ENCODE measurements around the gene SCYGR5. TPM values are rescaled to one million over a fixed set of nuclear protein-coding genes. Genes with fewer than 3 reads are reported as not detected.

SCYGR5 gene
- total and polyA plus RNA-seq, 2 of the 8 experiments (the other 6 are each of a cell fraction or from before 2014, with no cell fraction given): not detected

DNA sequence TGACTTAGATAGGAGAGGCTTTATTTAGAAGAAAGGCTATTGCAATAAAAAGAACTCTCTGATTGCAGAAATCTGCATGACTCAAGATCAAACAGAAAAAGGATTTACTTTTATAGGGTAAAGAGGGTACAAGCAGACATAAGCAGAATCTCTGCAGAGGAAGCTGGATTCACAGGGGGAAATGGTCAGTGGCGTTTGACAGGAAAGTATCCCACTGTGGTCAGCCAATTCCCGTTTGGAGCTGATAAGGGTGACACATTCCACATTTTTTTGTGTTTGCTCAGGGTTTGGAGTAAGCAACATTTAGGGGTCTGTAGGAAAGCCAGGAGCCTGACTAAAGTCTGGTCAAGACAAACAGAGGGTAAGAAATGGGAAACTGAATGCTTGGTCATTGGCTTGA, 23.9 kb upstream of the SCYGR5 start (continued):
- TF ChIP-seq PHF8 (conservative IDR thresholded peaks at IDR 0.05; ENCODE audit: low read depth, low read length) (no peak), BRCA1 (IDR thresholded peaks at IDR 0.05; ENCODE audit: low read depth, low read length) (no peak), BCL11A (IDR thresholded peaks at IDR 0.05; ENCODE audit: low read depth in 2 of 2, low read length in 2 of 2) (no peak), SP4 (IDR thresholded peaks at IDR 0.05; ENCODE audit: low read length) (no peak)
- TF ChIP-seq, protein P1, sequence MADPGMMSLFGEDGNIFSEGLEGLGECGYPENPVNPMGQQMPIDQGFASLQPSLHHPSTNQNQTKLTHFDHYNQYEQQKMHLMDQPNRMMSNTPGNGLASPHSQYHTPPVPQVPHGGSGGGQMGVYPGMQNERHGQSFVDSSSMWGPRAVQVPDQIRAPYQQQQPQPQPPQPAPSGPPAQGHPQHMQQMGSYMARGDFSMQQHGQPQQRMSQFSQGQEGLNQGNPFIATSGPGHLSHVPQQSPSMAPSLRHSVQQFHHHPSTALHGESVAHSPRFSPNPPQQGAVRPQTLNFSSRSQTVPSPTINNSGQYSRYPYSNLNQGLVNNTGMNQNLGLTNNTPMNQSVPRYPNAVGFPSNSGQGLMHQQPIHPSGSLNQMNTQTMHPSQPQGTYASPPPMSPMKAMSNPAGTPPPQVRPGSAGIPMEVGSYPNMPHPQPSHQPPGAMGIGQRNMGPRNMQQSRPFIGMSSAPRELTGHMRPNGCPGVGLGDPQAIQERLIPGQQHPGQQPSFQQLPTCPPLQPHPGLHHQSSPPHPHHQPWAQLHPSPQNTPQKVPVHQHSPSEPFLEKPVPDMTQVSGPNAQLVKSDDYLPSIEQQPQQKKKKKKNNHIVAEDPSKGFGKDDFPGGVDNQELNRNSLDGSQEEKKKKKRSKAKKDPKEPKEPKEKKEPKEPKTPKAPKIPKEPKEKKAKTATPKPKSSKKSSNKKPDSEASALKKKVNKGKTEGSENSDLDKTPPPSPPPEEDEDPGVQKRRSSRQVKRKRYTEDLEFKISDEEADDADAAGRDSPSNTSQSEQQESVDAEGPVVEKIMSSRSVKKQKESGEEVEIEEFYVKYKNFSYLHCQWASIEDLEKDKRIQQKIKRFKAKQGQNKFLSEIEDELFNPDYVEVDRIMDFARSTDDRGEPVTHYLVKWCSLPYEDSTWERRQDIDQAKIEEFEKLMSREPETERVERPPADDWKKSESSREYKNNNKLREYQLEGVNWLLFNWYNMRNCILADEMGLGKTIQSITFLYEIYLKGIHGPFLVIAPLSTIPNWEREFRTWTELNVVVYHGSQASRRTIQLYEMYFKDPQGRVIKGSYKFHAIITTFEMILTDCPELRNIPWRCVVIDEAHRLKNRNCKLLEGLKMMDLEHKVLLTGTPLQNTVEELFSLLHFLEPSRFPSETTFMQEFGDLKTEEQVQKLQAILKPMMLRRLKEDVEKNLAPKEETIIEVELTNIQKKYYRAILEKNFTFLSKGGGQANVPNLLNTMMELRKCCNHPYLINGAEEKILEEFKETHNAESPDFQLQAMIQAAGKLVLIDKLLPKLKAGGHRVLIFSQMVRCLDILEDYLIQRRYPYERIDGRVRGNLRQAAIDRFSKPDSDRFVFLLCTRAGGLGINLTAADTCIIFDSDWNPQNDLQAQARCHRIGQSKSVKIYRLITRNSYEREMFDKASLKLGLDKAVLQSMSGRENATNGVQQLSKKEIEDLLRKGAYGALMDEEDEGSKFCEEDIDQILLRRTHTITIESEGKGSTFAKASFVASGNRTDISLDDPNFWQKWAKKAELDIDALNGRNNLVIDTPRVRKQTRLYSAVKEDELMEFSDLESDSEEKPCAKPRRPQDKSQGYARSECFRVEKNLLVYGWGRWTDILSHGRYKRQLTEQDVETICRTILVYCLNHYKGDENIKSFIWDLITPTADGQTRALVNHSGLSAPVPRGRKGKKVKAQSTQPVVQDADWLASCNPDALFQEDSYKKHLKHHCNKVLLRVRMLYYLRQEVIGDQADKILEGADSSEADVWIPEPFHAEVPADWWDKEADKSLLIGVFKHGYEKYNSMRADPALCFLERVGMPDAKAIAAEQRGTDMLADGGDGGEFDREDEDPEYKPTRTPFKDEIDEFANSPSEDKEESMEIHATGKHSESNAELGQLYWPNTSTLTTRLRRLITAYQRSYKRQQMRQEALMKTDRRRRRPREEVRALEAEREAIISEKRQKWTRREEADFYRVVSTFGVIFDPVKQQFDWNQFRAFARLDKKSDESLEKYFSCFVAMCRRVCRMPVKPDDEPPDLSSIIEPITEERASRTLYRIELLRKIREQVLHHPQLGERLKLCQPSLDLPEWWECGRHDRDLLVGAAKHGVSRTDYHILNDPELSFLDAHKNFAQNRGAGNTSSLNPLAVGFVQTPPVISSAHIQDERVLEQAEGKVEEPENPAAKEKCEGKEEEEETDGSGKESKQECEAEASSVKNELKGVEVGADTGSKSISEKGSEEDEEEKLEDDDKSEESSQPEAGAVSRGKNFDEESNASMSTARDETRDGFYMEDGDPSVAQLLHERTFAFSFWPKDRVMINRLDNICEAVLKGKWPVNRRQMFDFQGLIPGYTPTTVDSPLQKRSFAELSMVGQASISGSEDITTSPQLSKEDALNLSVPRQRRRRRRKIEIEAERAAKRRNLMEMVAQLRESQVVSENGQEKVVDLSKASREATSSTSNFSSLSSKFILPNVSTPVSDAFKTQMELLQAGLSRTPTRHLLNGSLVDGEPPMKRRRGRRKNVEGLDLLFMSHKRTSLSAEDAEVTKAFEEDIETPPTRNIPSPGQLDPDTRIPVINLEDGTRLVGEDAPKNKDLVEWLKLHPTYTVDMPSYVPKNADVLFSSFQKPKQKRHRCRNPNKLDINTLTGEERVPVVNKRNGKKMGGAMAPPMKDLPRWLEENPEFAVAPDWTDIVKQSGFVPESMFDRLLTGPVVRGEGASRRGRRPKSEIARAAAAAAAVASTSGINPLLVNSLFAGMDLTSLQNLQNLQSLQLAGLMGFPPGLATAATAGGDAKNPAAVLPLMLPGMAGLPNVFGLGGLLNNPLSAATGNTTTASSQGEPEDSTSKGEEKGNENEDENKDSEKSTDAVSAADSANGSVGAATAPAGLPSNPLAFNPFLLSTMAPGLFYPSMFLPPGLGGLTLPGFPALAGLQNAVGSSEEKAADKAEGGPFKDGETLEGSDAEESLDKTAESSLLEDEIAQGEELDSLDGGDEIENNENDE (IDR thresholded peaks at IDR 0.05; ENCODE audit: insufficient replicate concordance, low read length): no peak
